GM15510 (cell line): ENCODE results near the gene ATG7.

ENCODE experiments used
- POLR2A ChIP-seq: IDR thresholded peaks from 3 replicates; pipeline ENCODE4 v1.6.1; 2011; ENCODE audit warnings: borderline replicate concordance; ENCODE audit not compliant: insufficient read length; ENCODE audit errors: extremely low read depth

Gene ATG7

GRCh38 chr3:11498646-11499045 lies 226.4 kb downstream of the ATG7 start:
- no peak for TF ChIP-seq POLR2A

- no peak for TF ChIP-seq POLR2A
These were observed 226.9 kb downstream of the ATG7 start for GRCh38 chr3:11499144-11499543.

DNA sequence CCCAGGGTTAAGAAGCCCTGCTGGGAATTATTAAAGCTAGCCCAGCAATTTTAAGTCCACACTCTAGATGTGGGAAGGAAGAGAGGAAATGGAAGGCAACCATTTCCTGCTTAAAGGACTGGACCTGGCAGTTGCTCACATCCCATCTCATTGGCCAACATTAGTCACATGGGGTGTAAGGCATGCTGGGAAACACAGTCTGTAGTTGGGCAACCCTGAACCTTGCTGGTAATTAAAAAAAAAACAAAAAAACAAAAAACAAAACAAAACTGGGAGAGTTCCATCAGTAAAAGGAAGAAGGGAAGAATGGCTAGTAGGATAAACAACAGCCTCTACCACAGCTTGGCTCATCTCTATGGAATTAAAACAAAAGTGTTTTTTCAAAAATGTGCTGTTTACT lies 235.5 kb downstream of the ATG7 start:
- TF ChIP-seq POLR2A: no peak

- TF ChIP-seq POLR2A: no peak
These were observed 236.4 kb downstream of the ATG7 start for GRCh38 chr3:11508346-11509172.

- TF ChIP-seq POLR2A: no peak
These were observed 237.2 kb downstream of the ATG7 start for GRCh38 chr3:11509173-11510000.

DNA sequence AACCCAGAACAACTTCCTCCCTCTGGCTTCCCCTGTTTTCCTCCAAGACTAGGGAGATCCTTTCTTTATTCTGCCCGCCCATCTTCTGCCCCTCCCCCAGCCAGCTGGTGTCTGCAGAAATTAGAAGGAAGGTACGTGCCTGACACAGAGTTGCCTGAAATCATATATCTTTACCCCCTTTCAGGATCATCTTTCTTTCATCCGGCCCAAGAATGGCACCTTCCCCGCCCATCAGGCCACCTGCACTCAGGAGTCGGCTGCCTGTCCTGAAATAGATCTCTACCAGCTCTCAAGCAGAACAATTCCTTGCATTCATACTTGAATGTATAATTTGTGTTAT lies 237.8 kb downstream of the ATG7 start:
- no peak for TF ChIP-seq POLR2A

GRCh38 chr3:11510356-11510755 lies 238.2 kb downstream of the ATG7 start:
- TF ChIP-seq POLR2A: no peak

- TF ChIP-seq POLR2A: no peak
These were observed 241.6 kb downstream of the ATG7 start for GRCh38 chr3:11513817-11514135.

GRCh38 chr3:11514191-11514821 lies 242.1 kb downstream of the ATG7 start:
- TF ChIP-seq POLR2A: no peak

GRCh38 chr3:11517601-11518000 lies 245.4 kb downstream of the ATG7 start:
- TF ChIP-seq POLR2A: no peak

DNA sequence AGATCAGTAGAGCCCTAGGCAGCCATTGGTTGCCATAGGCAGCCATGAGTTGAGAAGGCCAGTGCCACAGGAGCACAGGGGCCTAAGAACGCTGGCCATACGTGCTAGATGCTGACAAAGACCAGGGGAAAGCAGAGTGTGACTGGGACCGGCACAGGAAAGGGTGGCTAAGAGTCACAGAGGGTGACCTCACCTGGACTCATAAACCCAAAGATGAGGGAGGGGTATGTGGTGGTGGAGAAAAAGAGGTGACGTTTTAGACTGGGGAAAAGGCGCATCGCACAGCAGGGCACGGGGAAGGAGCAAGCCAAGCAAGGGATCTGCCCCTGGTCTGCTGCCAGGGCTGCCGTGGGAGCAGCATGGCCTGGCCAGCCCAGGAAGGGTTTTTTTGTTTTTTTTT lies 249.0 kb downstream of the ATG7 start:
- no peak for TF ChIP-seq POLR2A

- no peak for TF ChIP-seq POLR2A
These were observed 250.2 kb downstream of the ATG7 start for GRCh38 chr3:11522398-11522715.

DNA sequence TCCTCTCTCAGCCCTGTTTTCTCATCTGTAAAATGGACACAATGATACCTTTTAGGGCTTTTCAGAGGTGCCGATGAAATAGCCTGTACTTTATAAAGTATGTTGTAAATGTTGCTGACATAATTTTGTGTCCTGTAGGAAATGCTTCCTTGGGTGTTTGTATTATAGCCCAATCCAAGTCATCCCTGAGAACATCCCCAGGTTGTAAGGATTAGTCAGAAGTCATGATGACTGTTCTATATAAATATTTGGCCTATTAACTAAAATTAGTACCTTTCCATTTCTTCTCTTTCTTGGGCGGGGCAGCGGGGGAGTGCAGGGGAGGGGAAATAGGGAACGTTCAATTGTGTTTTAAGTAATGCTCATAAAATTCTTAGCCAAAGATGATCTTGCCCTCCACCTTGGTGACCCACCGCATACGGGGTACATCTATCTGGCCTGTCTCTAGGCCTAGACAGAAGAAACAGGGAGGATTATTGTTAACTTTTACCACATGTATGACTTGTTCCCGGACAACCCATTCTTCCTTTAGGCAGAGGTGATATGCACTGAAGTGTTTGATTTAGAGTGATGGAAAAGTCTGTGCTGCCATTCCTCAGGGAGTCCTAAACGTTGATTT lies 250.9 kb downstream of the ATG7 start:
- TF ChIP-seq POLR2A: no peak

DNA sequence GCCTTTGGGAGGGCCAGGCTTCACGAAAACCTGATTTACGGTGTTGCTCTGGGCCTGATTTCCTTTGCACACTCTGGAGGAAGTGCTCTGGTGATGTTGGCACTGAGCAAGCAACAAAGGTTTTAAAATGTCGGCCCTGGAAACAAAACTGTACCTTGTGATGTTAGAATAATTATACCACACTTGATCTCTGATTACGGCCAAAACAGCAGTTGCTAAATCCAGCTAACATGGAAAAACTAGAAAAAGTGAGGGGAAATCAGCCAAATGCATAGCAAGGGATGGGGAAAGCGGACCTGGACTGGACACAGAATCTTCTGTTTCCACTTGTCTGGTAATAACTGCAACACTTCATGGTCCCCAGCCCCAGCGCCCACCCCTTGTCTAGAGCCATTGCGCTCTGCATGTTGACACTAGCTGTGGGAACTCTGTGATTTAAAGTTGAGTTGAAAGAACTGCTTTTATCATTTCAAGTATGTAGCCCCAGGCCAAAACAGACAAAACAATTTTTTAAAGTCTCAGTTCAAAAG lies 251.4 kb downstream of the ATG7 start:
- no peak for TF ChIP-seq POLR2A

- no peak for TF ChIP-seq POLR2A
These were observed 257.1 kb downstream of the ATG7 start for GRCh38 chr3:11529281-11529680.
